SIG-M5 treated with dmso at 0.1 percent for 504 hours (cell line): ENCODE data around the gene ENHO.

Experiments used
- DNase-seq: peaks from one replicate; lab custom pipeline; 2025; ENCODE audit not compliant: unreplicated experiment; lab: John Stamatoyannopoulos, UW

The ENHO gene

GRCh38 chr9:34522971-34523797, at the start of gene ENHO:
Gene ENHO (minus strand): TSS chr9:34522990. CDS start chr9:34521695, 1,295 bp downstream.
- DNase-seq = peak; percentile 72

DNA sequence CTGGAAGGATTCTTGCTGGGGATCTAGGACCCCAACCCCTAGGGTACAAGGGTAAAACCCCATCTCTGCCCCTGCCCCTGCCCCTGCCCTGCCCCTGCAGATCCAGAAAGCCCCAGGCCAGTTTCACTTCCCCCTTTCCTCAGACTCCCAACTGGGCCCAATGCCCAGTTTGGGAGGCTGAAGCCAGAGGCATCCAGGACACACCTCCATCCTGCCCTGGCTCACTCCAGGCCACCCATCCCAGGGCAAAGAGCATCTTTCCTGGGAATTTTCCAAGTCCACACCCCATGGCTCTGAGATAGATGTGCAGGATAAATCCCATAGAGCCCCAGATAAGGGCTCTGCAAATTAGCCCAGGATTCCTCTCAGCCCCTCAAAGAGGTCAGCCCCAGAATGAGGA, 49.3 kb upstream of the ENHO start:
- DNase-seq = no peak

GRCh38 chr9:34571481-34571810, 48.7 kb upstream of the ENHO start:
- DNase-seq = no peak

DNA sequence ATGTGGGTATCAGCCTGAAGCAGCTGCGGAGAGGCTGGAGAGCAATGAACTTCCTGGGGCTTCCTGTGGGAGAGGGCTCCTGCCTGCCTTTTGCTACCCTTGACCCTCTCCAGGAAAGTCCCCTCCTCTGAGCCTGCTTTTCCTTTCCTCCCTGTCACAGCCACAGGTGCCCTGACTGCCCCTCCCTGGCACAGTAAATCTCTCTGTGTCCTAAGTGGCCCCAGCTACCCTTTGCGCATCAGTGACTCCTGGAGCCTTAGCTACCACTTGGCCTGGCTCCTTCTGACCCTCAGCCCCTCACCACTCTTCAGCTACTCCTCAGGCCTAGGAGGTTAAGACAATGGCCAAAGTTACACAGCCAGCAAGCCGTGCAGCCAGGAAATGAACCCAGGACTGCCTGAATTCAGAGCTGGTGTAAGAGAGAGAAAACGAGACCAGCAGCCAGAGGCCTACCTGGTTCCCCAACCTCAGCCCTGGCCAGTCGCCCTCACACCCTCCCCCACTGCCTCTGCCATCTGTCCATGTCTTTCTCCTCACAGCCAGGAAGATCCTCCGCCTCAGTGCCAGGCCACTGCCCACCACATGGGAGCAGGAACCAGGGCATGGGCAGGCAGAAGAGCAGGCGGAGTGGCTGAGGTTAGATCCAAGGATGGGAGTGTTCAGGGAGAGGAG, 48.2 kb upstream of the ENHO start:
- no peak for DNase-seq

GRCh38 chr9:34570376-34570775, 47.6 kb upstream of the ENHO start:
- DNase-seq = no peak

DNA sequence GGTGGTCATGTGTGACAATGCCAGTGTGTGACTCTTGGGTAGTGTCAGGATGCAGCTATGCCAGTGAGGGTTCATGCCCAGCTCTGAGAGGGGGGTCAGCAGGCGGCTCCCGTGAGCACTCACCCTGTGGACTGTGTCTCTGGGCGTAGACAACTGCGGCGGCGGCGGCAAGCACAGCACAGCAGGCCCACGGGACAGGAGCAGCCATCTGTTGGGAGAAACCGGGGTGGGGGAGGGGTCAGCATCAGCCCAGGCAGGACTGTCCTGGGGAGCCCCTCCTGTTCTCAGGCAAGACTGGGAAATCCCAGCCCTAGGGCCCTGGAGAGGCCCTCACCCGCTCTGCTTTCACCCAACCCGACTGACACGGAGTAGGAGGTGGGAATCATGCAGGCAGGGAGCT, 46.0 kb upstream of the ENHO start:
- no peak for DNase-seq

GRCh38 chr9:34568133-34568532, 45.3 kb upstream of the ENHO start:
- DNase-seq = no peak

DNA sequence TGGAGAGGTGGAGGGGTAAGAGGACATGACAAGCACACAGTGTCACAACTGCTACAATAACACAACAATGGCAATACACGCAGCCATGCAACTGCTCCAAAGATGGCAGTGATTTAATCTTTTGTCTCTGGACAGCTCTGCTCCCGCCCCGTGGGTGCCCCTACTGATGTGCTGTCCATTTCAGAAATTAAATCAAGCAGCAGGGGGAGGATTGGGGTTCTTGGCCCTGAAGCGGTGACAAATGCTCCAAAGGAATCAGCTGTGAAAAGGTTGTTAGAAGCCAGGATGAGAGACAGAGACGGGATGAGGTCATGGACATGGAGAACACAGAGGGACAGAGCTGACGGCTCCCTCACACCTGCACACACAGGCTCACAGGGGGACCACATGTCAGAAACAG, 44.2 kb upstream of the ENHO start:
- no peak for DNase-seq

DNA sequence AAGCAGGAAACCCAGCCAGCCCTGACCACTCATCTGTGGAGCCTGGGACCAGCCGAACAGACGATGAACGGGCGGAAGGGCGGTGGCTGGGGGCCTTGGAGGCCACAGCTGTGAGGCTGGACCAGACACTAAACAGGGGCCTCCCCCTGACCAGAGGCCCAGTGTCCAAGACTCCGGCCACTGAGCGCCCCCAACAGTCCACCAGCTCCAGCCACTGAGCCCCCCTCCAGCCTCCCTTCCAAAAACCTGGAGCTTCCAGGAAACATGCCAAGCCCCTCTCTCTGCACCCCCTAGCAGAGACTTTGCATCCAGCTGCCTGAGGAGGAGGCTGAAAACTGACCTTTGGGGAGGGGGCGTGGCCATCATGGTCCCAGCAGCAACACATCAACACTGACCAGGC, 43.5 kb upstream of the ENHO start:
- no peak for DNase-seq

DNA sequence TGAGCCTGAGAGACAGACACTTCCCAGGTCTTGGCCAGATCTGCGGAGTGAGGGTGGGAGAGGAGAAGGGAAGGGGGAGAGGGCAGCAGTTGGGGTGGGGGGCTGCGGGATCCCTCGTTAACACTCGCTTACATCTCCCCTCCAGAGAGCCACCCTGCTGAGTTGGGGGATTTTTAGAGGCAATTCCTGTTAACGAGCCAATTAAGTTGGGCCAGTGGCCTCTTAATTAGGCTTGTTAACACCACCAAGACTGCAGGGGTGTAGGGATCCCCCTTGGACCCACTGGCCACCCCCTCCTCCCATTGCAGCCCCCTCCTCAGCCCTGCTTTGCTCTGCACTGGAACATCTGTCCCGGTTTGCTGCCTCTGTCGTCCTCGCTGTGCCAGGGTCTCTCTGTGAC, 43.1 kb upstream of the ENHO start:
- DNase-seq = no peak

- DNase-seq = no peak
These were observed 41.8 kb upstream of the ENHO start for GRCh38 chr9:34564617-34565016.

DNA sequence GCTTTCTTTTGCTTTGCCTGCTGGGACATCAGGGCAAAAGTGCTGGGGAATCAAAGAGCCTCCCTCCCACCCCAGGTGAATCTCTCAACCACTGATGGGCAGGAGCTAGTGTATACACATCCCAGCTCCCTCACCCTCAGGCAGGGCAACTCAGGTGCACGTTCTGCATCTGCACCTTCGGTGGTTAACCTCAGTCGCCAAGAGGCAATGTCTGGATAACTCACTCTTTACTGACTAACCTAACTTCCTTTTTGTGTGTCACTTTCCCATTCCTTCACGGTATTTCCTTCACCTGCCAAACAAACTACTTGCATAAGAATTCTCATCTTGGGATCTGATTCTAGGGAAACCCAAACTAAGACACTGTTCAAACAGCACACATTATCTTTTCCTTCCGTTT, 40.5 kb upstream of the ENHO start:
- no peak for DNase-seq

- no peak for DNase-seq
These were observed 39.5 kb upstream of the ENHO start for GRCh38 chr9:34562135-34562745.

DNA sequence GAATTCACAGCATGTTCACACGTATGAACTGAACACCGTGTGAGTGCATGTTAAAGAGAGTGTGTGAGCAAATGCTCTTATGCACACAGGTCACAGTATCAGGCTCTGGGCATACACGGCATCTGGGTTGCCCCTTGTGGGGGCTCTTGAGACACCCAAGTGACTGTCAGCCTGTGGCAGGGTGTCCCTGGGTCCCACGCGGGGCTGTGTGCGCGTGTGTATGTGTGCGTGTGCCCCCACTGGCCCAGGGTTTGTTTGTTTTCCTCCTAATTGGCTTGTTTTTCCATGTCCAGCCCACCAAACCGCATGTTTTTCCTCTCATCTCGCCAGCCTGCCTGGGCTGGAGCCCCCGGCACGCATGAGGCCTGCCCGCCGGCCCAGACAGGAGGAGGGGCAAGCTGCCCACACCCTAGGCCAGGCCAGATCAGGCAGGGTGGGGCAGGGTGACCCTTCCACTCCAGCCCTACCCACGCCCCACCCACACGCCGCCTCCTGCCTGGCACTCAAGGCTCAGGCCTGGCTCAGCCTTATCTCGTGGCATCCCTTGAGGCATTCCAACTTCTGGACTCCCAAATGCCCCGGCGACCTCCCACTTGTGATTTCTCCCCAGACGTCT, 37.9 kb upstream of the ENHO start:
- DNase-seq = no peak

DNA sequence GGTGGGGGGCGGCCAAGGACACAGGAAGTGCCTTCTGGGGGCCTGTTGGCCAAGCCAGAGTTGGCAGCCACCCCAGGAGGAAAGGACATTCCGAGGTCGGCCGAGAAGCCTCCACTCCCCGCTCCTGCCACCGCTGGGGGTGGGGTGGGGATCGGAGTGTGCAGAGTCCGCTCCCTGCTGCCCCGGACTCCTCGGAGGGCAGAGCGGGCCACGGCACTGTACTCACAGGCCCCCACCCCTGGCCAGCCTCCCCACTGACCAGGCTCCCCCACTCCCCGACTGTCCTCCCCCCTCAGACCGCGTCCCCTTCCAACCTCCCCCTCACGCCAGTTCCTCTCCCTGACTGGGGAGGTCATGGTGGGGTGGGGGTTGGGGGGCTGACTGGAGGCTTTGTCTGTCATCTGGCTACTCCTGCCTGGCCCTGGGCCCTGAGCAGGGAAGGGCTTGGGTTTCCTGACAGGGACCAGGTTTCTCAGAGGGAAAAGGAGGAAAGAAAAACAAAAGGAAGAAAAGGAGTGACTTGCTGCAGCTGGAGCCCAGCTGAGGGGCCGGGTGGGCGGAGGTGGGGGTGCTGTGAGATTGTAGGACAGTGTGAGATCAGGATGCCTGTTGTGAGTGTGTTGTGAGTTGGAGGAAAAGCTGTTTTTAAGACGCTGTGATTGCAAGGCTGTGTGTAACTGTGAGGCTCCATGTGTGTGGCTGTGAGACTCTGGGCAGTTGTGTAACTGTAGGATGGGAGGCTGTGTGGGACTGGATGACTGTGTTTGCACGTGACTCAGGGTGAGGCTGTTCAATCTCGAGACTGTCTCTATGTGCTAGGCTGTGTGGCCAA, 37.0 kb upstream of the ENHO start:
- peak; percentile 19 for DNase-seq

GRCh38 chr9:34558919-34559623, 36.3 kb upstream of the ENHO start:
- no peak for DNase-seq

DNA sequence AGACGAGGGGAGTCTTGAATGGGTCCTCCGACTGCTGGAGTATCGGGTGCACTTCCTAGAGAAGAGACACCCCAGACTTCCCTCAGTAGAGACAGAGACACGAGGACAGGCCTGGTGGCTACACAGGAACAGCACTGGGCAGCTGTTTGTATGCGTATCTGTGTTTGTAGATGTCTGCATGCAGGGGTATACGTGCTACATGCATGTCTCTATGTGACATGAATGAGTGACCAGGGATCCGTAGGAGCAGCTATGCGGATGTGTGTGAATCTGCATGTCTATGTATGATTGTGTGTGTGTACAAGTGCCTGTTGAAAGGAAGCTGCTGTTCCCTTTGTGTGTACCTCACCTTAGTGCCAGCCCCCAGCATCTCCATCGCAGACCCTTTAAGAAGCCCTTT, 35.6 kb upstream of the ENHO start:
- no peak for DNase-seq

DNA sequence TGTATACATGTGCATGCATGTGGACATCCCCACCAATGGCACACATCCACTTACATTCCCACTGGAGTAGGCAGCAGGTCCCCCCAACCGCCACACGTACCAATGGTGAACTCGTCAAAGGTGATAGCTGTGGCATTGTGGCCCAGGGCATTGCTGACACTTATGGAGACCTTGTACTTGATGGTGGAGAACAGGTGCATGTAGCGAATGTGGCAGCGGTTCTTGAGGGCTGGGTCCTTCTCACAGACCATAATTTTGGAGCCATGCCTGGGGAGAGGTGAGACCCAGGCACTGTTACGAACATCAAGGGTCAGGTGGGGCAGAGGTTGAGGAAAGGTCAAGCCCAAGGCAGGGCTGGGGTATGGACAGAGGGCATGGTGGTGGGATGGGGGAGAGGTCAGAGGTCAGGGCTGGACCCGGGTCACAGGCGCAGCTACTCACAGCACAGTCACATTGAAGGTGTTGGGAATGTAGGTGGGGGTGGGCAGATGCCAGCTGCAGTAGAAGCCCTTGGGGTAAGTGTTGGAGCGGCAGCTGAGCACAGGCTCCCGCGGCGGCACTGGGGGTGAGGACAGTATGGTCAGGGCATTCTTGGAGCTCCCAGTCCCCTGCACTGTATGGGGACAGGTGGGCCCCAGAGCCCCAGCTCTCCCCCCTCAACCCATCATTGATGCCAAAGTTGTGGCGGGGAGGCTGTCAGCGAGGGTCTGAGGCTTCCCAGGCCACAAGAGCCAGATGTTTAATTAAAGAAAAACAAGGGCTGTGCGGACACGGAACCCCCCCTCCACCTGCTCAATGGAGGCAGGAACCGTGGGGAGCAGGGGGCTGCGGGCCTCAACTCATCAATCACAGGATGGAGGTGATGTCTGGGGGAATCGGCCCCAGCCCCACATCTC, 34.9 kb upstream of the ENHO start:
- DNase-seq = no peak

GRCh38 chr9:34556949-34557348, 34.2 kb upstream of the ENHO start:
- no peak for DNase-seq
